Gastrocnemius medialis (tissue), 4 donors: Measurements from ENCODE around the gene CASTOR1.

Source experiments
- CTCF ChIP-seq, 5 experiments: fragments of 450-650 bp in 3 of 5; fragments of 200-600 bp in 2 of 5; sonication (generic) in 2 of 5; IDR thresholded peaks in 4 of 5; conservative IDR thresholded peaks in 1 of 5; 1 replicate in 4 of 5; 2 replicates in 1 of 5; pipeline ENCODE4 v1.5.1; 2016 to 2019; ENCODE audit warnings: antibody characterized with exemption in 5 of 5, mild to moderate bottlenecking in 3 of 5, moderate library complexity in 3 of 5
- POLR2A ChIP-seq, 2 donors: fragments of 450-650 bp; IDR thresholded peaks; one replicate each; pipeline ENCODE4 v1.6.1; 2017; ENCODE audit warnings: antibody characterized with exemption in 2 of 2, mild to moderate bottlenecking in 2 of 2, moderate library complexity in 2 of 2

GRCh38 chr22:30238661-30239487 lies 50.4 kb downstream of the CASTOR1 start:
- no peak for TF ChIP-seq CTCF (IDR thresholded peaks at IDR 0.05 in 4 of 5, conservative IDR thresholded peaks at IDR 0.05 in 1 of 5)
- TF ChIP-seq POLR2A (IDR thresholded peaks at IDR 0.05): no peak
